LNCaP clone FGC (cell line): ENCODE results near the gene ZNG1B.
"Not testable (repeated sequence)": the region's sequence is repeated elsewhere in the genome, so short reads cannot be mapped to it uniquely, and the experiment has no call there.

ENCODE experiments used
- DNase-seq: peaks from one replicate; pipeline ENCODE4 v3.0.0-alpha.2; 2011; ENCODE audit warnings: low read depth
- H3K4me3 ChIP-seq: 2 replicates; pipeline ENCODE4 v1.5.1; 2011; ENCODE audit warnings: mild to moderate bottlenecking, low read depth, low read length, control low read depth

ZNG1B gene

DNA sequence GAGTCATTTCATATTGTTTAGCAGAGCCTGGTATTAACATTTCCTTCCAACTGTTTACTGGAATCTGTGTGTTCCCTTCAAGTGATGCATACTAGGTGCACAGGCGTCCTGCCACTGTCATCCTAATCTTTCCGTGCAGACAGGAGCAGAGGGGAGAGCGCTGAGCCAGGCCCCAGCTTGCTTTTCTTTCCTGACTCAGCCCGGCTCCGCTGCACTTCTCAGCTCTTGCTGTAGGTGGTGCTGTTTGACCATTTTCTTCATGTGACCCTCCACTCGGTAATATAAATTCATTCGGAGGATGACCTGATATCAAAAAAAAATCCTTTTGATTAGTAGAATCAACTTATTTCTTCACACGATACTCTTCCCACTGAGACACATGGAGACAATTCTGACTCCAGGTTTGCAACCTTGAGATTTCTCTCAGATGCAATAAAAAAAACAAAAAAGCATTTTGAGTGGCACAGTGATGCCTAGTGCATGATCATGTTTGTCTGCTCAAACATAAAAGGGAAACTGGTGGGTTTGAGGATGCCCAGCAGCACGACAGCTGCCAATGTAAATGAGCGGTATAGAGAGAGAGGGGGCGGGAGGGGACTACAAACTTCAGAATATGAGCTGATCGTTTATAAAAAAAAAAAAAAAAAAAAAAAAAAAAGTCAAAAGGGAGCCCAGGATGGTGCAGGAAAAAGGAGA lies 90.0 kb downstream of the ZNG1B start:
- not testable (repeated sequence) for H3K4me3 ChIP-seq, DNase-seq

DNA sequence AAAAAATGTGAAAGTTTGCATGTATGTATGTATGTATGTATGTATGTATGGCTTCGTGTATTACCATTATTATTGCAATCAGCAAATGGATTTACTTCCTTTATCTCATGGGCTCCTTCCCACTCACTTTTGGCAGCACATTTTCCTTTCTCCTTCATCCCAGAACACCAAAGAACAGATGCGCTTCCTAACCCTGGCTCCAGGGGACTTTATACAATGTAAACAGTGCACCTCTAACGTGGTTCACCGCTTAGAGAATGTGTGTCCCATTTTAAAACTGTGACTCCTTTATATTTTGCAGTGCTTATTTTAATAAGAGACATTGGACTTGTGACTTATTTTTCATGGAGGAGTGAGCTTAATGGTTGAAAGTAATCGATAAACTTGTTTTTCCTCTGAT lies 90.6 kb downstream of the ZNG1B start:
- not testable (repeated sequence) for DNase-seq, H3K4me3 ChIP-seq

DNA sequence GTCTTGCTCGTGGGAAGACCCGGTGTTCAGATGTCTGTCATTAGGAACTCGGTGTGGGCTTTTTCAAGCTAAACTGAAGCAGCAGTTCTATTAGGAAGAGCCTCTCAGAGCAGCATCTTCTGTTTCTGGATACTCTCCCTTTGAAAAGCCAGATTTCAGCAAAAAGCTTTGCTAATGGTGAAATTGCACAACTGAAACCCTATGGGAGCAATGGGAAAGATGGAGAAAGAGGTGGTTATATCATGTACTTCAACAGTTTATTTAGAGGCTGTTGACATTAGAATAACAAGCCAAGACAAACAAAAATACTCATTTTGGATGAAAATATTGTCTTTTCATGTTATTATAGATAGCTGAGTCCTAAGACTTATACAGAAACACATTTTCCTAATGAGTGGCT lies 91.4 kb downstream of the ZNG1B start:
- DNase-seq, H3K4me3 ChIP-seq: not testable (repeated sequence)

DNA sequence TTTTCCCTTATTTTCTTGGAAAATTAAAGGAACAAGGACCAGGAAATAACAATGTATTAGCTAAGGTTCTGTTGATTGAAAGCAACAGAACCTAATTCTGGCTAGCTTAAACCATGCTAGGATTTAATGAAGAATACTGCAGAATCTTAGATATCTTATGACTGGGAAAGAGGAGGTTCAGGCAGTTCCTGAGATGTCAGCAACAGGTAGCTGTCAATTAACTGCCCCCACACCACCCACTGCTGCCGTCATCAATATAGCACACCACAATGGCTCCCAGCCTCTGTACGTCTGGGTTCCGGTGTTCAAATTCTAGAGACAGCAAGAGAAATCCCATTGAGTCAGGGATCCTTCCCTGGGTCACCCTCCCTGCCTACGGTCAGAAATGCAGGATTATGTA lies 95.5 kb downstream of the ZNG1B start:
- not testable (repeated sequence) for DNase-seq, H3K4me3 ChIP-seq

DNA sequence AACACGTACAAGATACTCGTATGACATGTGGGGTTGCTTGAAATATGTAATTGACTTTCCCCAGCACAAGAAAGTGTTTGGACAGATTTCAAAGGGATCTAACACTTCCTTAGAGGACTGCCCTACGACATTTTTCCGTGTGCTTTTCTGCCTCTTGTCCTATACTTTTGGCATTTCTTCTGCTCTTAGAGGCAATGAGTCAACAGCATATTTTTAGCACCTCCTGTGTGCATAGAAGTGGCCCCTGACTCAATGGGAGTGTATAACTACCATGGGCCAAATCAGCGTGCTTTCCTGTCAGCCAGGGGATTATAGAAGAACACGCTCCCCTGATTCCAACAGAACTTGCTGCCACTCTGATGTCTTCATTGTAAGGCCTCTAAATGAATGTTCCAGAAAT lies 99.1 kb downstream of the ZNG1B start:
- not testable (repeated sequence) for H3K4me3 ChIP-seq, DNase-seq

DNA sequence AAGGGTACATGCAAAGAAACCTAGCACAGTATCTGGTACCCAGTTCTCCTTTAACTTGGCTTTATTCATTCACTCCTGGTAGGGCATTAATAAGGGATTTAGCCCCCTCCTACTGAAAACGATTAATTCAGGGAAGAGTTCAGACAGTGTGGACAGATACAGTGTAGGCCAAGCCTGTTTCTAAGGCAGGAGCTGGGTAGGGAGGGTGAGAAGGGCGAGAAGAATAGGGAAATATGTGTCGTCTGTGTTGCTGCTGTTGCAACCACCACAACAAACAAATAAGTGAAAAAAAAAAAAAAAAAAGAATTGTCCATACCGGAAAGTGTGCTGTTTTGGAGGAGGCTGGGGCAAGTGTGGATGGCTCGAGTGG lies 103.3 kb downstream of the ZNG1B start:
- not testable (repeated sequence) for DNase-seq, H3K4me3 ChIP-seq

DNA sequence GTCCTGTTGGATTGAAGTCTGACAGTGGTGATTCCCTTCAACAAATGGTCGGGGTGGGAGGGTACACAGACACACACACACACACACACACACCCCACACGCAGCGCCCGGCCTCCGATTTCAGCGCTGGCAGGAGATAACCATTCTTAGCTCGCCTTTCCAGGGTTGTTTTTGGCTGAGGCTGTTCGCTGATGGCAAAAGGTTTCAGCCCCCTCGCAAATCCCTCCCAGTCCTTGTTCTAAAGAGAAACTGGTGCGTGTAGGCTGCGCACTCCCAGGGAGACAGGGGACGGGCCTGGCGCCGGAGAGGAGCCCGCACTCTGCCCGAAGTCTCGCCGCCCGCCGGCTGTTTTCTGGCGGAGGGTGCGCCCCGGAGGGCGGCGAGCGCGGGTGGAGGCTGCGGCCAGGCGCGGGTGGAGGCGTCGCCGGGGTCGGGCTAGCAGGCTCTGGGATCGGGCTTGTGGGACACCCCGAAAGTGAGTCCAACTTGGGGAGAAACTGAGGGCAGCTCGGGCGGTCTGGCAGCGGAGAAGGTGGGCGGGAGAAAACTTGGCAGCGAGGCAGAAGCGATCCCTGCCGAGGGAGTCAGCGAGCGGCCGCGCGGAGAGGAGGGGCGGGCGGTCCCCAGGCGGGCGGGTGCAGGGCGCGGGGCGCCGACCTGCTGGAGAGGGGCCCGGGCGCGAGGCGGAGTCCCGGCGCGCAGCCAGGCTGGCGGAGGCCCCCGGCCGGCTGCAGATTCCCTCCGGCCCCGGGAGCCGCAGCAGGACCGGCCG lies 103.9 kb downstream of the ZNG1B start:
- not testable (repeated sequence) for H3K4me3 ChIP-seq, DNase-seq

DNA sequence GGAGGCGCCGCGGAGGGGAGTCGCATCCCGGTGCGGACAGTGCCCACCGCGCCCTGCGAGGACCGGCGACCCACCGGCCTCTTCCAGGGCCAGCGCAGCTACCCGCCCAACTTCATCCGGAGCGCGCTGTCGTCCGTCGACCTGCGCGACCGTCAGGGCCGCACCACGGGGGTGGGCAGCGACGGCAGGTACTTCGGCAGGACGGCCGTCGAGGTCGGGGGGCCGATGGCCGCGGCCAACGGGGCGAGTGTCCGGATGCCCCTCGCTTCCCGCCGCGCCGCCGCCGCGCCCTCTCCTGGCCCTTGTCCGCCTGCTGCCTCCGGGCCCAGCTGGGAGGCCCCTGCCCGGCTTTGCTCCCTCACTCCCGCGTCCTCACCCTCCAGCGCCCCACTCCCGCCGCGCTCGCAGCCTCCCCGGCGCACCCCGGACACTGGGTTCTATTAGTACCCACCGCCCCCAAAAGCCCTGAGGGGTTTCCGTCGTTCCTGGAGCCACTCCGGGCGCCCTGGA lies 104.5 kb downstream of the ZNG1B start:
- not testable (repeated sequence) for DNase-seq

DNA sequence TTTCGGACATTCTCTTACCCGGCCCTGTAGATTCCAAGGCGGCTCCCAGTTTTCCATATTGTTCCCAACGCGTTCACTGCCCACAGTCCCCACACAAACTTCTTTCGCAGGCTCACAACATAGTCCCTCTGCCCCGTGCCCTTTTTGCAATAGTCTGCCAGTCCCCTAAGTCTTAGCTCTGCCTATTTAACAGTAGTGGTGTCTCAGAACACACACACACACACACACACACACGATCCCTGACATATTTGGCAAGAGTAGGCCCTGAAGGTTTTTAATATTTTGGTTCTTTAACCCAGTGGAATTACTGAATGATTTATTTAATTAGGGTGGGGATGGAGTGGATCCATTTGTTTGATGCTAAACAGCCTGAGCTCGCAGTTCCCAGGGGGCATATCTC lies 105.0 kb downstream of the ZNG1B start:
- H3K4me3 ChIP-seq, DNase-seq: not testable (repeated sequence)

More for the DNA sequence above, 104.5 kb downstream of the ZNG1B start:
- not testable (repeated sequence) for H3K4me3 ChIP-seq
